IMR-90 (cell line): ENCODE results near the gene CD3E. TPM values are rescaled to one million over a fixed set of nuclear protein-coding genes. Genes with fewer than 3 reads are reported as not detected.

Source experiments
- ATAC-seq: fragments of 200-7000 bp; cut with Tn5 transposase; 2 replicates; pipeline ENCODE4 v1.9.1; 2020; ENCODE audit warnings: low read depth, mild to moderate bottlenecking, moderate library complexity
- BruUV-seq: library from RNA; stranded (reverse); fragments of 400-500 nt; replicated peaks from 2 replicates; lab custom pipeline; 2021; lab: Mats Ljungman, UMichigan
- CTCF ChIA-PET: fragments of 300-600 bp; formaldehyde crosslinking; extraction: SDS; loops from one replicate; lab custom pipeline; 2021; ENCODE audit warnings: antibody characterized with exemption; lab: Yijun Ruan, JAX
- POLR2A ChIA-PET: fragments of 300-600 bp; sonication (Branson Sonifier 250); formaldehyde crosslinking; loops from one replicate; lab custom pipeline; 2022; ENCODE audit warnings: antibody characterized with exemption; ENCODE audit not compliant: unreplicated experiment; lab: Charles Lee
- DNase-seq: peaks from one replicate; pipeline ENCODE4 v3.0.0; 2013
- H2AFZ ChIP-seq: replicated peaks from 2 replicates; pipeline ENCODE3; 2013; ENCODE audit warnings: low read length, mild to moderate bottlenecking; ENCODE audit not compliant: poor library complexity
- H2AK5ac ChIP-seq: 2 replicates; pipeline ENCODE4 v1.6.1; 2013; ENCODE audit warnings: low read depth, low read length, inconsistent platforms
- H2AK9ac ChIP-seq: replicated peaks from 2 replicates; pipeline ENCODE3; 2013; ENCODE audit warnings: mild to moderate bottlenecking, low read depth, low read length, moderate library complexity; ENCODE audit not compliant: poor library complexity
- H2BK120ac ChIP-seq: 2 replicates; pipeline ENCODE4 v1.6.1; 2013; ENCODE audit warnings: low read depth, low read length, inconsistent platforms
- H2BK15ac ChIP-seq: 3 replicates; pipeline ENCODE4 v1.6.1; 2013; ENCODE audit warnings: low read depth, low read length, inconsistent platforms
- H2BK20ac ChIP-seq: 2 replicates; pipeline ENCODE4 v1.6.1; 2013; ENCODE audit warnings: low read depth, mild to moderate bottlenecking, inconsistent platforms, low read length, moderate library complexity
- H2BK5ac ChIP-seq: 2 replicates; pipeline ENCODE4 v1.6.1; 2013; ENCODE audit warnings: mild to moderate bottlenecking, low read depth, low read length, inconsistent platforms; ENCODE audit not compliant: poor library complexity, severe bottlenecking
- H3K14ac ChIP-seq: replicated peaks from 2 replicates; pipeline ENCODE4 v1.6.1; 2013; ENCODE audit warnings: low read depth, low read length, inconsistent platforms
- H3K18ac ChIP-seq: 2 replicates; pipeline ENCODE4 v1.6.1; 2013; ENCODE audit warnings: low read depth, low read length, control low read depth
- H3K23ac ChIP-seq: 2 replicates; pipeline ENCODE4 v1.6.1; 2013; ENCODE audit warnings: low read depth, low read length, inconsistent platforms
- H3K27ac ChIP-seq: 2 replicates; pipeline ENCODE4 v1.5.1; 2013; ENCODE audit warnings: mild to moderate bottlenecking, control low read depth, low read length; ENCODE audit not compliant: insufficient read depth
- H3K27me3 ChIP-seq: 2 replicates; pipeline ENCODE4 v1.6.1; 2013; ENCODE audit warnings: low read length; ENCODE audit not compliant: control insufficient read depth, insufficient read depth
- H3K36me3 ChIP-seq: 2 replicates; pipeline ENCODE4 v1.6.1; 2013; ENCODE audit warnings: low read length, mixed read lengths; ENCODE audit not compliant: control insufficient read depth, insufficient read depth
- H3K4ac ChIP-seq: 2 replicates; pipeline ENCODE4 v1.6.1; 2013; ENCODE audit warnings: low read depth, low read length, inconsistent platforms
- H3K4me1 ChIP-seq: 2 replicates; pipeline ENCODE4 v1.6.1; 2013; ENCODE audit warnings: low read length, mixed read lengths; ENCODE audit not compliant: control insufficient read depth, insufficient read depth
- H3K4me2 ChIP-seq: 2 replicates; pipeline ENCODE4 v1.6.1; 2013; ENCODE audit warnings: low read depth, mild to moderate bottlenecking, control low read depth, low read length, moderate library complexity
- H3K4me3 ChIP-seq: 2 replicates; pipeline ENCODE4 v1.5.1; 2013; ENCODE audit warnings: low read depth, mild to moderate bottlenecking, control low read depth, low read length, moderate library complexity; ENCODE audit not compliant: insufficient read depth
- H3K56ac ChIP-seq: 2 replicates; pipeline ENCODE4 v1.6.1; 2013; ENCODE audit warnings: low read length, inconsistent platforms; ENCODE audit not compliant: insufficient read depth; ENCODE audit errors: extremely low read depth
- H3K79me1 ChIP-seq, 2 experiments: 2 replicates each; pipeline ENCODE4 v1.6.1; 2013; ENCODE audit warnings: low read length in 2 of 2, inconsistent platforms in 1 of 2, low read depth in 1 of 2
- H3K9ac ChIP-seq: 2 replicates; pipeline ENCODE4 v1.6.1; 2013; ENCODE audit warnings: low read depth, low read length, control low read depth
- H3K9me1 ChIP-seq: 2 replicates; pipeline ENCODE4 v1.6.1; 2013; ENCODE audit warnings: low read length, inconsistent platforms; ENCODE audit not compliant: insufficient read depth
- H3K9me3 ChIP-seq: 2 replicates; pipeline ENCODE4 v1.6.1; 2013; ENCODE audit warnings: low read length; ENCODE audit not compliant: control insufficient read depth, insufficient read depth
- H4K20me1 ChIP-seq: 2 replicates; pipeline ENCODE4 v1.6.1; 2013; ENCODE audit warnings: low read length, inconsistent platforms; ENCODE audit not compliant: insufficient read depth
- H4K5ac ChIP-seq: 2 replicates; pipeline ENCODE4 v1.6.1; 2013; ENCODE audit warnings: mild to moderate bottlenecking, low read depth, low read length, control low read depth
- H4K8ac ChIP-seq, 2 experiments: 2 replicates each; pipeline ENCODE4 v1.6.1; 2013; ENCODE audit warnings: low read depth in 2 of 2, low read length in 2 of 2, control low read depth in 1 of 2, inconsistent platforms in 1 of 2
- H4K91ac ChIP-seq: 2 replicates; pipeline ENCODE4 v1.6.1; 2013; ENCODE audit warnings: low read depth, low read length, inconsistent platforms; ENCODE audit not compliant: insufficient read depth
- BHLHE40 ChIP-seq: fragments of 150-350 bp; IDR thresholded peaks from 2 replicates; pipeline ENCODE4 v1.6.1; 2016; ENCODE audit warnings: mild to moderate bottlenecking, low read depth, low read length
- CEBPB ChIP-seq: IDR thresholded peaks from 2 replicates; pipeline ENCODE4 v1.6.1; 2012; ENCODE audit warnings: low read depth, low read length, improper control_type of control experiment
- CHD1 ChIP-seq: IDR thresholded peaks from 2 replicates; pipeline ENCODE4 v1.6.1; 2012; ENCODE audit warnings: low read depth, low read length, improper control_type of control experiment
- MAFK ChIP-seq: IDR thresholded peaks from 2 replicates; pipeline ENCODE4 v1.6.1; 2012; ENCODE audit warnings: low read depth, low read length, improper control_type of control experiment
- MAZ ChIP-seq: IDR thresholded peaks from 2 replicates; pipeline ENCODE4 v1.6.1; 2012; ENCODE audit warnings: low read depth, mild to moderate bottlenecking, low read length, improper control_type of control experiment, moderate library complexity, borderline replicate concordance
- POLR2A ChIP-seq: IDR thresholded peaks from 2 replicates; pipeline ENCODE4 v1.6.1; 2012; ENCODE audit warnings: mild to moderate bottlenecking, low read depth, low read length
- RAD21 ChIP-seq: IDR thresholded peaks from 2 replicates; pipeline ENCODE4 v1.6.1; 2012; ENCODE audit warnings: low read length, improper control_type of control experiment
- RCOR1 ChIP-seq: IDR thresholded peaks from 2 replicates; pipeline ENCODE4 v1.6.1; 2012; ENCODE audit warnings: mild to moderate bottlenecking, low read length, improper control_type of control experiment; ENCODE audit not compliant: insufficient replicate concordance
- RFX5 ChIP-seq: IDR thresholded peaks from 2 replicates; pipeline ENCODE4 v1.8.0; 2012; ENCODE audit warnings: low read depth, mild to moderate bottlenecking, low read length, moderate library complexity
- SMC3 ChIP-seq: fragments of 150-350 bp; IDR thresholded peaks from 2 replicates; pipeline ENCODE4 v1.6.1; 2016; ENCODE audit warnings: low read depth, mild to moderate bottlenecking, antibody characterized with exemption, low read length, moderate library complexity
- WGBS, 2 experiments: methylation state at CpG; one replicate each; pipeline versions ENCODE4 v1.1.5 to v1.1.7; 2013; ENCODE audit warnings: missing lambda C conversion rate in 2 of 2; ENCODE audit not compliant: insufficient read length in 1 of 2; ENCODE audit errors: extremely low coverage in 2 of 2; 5-methylcytosine and 5-hydroxymethylcytosine counted together
- dilution Hi-C: fragments of 300-500 bp; cut with HindIII; formaldehyde crosslinking; loops from one replicate; pipeline ENCODE4 v1.14.3; 2018; ENCODE audit warnings: low sequenced_read_pairs; ENCODE audit not compliant: unreplicated experiment
- in situ Hi-C: fragments of 300-500 bp; cut with MboI; formaldehyde crosslinking; loops from 3 replicates; pipeline ENCODE4 v1.14.3; 2019; ENCODE audit warnings: low sequenced_read_pairs, inconsistent platforms, mixed read lengths
- intact Hi-C: fragments of 100-400 bp; cut with micrococcal nuclease; formaldehyde crosslinking; loops from 2 replicates; pipeline ENCODE4 v1.10.0; 2022
- polyA plus RNA-seq, 3 experiments: library from polyadenylated mRNA; depleted of rRNA; stranded (reverse); fragments of >200 nt; gene quantifications; 2 replicates each; pipeline ENCODE4 v1.2.3, GENCODE V29; 2012; ENCODE audit warnings: low replicate concordance in 1 of 3
- total RNA-seq: library from RNA; depleted of rRNA; stranded (reverse); fragments of >200 nt; gene quantifications from 2 replicates; pipeline ENCODE4 v1.2.3, GENCODE V29; 2012
- TF ChIP-seq, protein P1 (sequence below): fragments of 150-350 bp; IDR thresholded peaks from 2 replicates; pipeline ENCODE4 v1.6.1; 2017; ENCODE audit warnings: mild to moderate bottlenecking, antibody characterized with exemption, low read length, low read depth

CD3E gene
- total and polyA plus RNA-seq, 2 of the 4 experiments (the other 2 are of a cell fraction): not detected

DNA sequence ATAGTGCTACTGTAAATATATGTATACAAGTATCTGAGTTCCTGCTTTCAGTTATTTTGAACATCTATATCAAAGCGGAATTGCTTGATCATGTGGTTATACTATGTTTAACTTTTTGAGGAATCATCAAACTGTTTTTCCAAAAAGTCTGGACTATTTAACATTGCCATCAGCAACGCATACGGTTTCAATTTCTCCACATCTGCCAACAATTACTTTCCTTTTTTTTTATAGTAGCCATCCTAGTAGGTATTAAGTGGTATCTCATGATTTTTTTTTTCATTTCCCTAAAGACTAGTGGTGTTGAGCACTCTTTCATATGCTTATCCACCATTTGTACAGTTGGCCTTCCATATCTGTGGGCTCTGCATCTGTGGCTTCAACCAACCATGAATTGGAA lies 53.5 kb downstream of the CD3E start:
- no peak overlapping the region for H4K5ac ChIP-seq
- no peak overlapping the region; a peak in 1 of 4 replicates for H4K8ac ChIP-seq
- no peak overlapping the region for H2AFZ ChIP-seq
- H3K23ac ChIP-seq: no peak overlapping the region
- no peak overlapping the region for H3K14ac ChIP-seq
- no peak overlapping the region for H2AK5ac ChIP-seq
- H3K9ac ChIP-seq: no peak overlapping the region
- dilution Hi-C loops (no loop called here), intact Hi-C loops (no loop called here), in situ Hi-C loops (loop anchor here (10.0 to 25.0 kb wide), 2 partner anchors 213 to 996 kb away; no protein-coding TSS in a partner anchor)
- H3K9me3 ChIP-seq: 0 out of 2 replicates have a peak, but pooled peaks cover 2% of the 10 kb centered on the region
- peaks cover 2% of the 10 kb centered on the region; the same call in 1 of the 2 replicates for H3K4me1 ChIP-seq
- no peak overlapping the region for H3K18ac ChIP-seq
- H3K9me1 ChIP-seq: peaks cover 2% of the 10 kb centered on the region; the same call in 1 of the 2 replicates
- H3K56ac ChIP-seq: no peak overlapping the region
- DNase-seq: no peak
- no peak overlapping the region for H2BK15ac ChIP-seq
- peaks cover 16 to 35% of the 10 kb centered on the region in 2 experiments for H3K79me1 ChIP-seq
- no peak overlapping the region for H2BK5ac ChIP-seq
- BruUV-seq: no TSS peak
- ChIA-PET POLR2A (no interaction called here), CTCF (no interaction called here)
- no CpG with 5 or more reads among the region's 3 CpGs for WGBS, 2 experiments
- H4K91ac ChIP-seq: no peak overlapping the region
- TF ChIP-seq RAD21 (no peak), POLR2A (no peak), RCOR1 (no peak), RFX5 (no peak), CHD1 (no peak), MAZ (no peak), MAFK (no peak), SMC3 (no peak), CEBPB (no peak), BHLHE40 (no peak)
- TF ChIP-seq, protein P1, sequence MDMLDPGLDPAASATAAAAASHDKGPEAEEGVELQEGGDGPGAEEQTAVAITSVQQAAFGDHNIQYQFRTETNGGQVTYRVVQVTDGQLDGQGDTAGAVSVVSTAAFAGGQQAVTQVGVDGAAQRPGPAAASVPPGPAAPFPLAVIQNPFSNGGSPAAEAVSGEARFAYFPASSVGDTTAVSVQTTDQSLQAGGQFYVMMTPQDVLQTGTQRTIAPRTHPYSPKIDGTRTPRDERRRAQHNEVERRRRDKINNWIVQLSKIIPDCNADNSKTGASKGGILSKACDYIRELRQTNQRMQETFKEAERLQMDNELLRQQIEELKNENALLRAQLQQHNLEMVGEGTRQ: no peak
- ATAC-seq: no peak
- H3K4me3 ChIP-seq: no peak overlapping the region
- H3K36me3 ChIP-seq: no peaks in the 10 kb centered on the region; the same call in 1 of the 2 replicates
- H3K4me2 ChIP-seq: no peak overlapping the region
- peaks cover 3% of the 10 kb centered on the region; the same call in 1 of the 2 replicates for H4K20me1 ChIP-seq
- no peaks in the 10 kb centered on the region for H3K27me3 ChIP-seq
- no peak overlapping the region for H2AK9ac ChIP-seq
- H3K27ac ChIP-seq: no peak overlapping the region
- no peak overlapping the region for H2BK120ac ChIP-seq
- no peak overlapping the region for H2BK20ac ChIP-seq
- no peak overlapping the region for H3K4ac ChIP-seq
